Suppressor macrophage treated with lipopolysaccharide for 4 hours (primary cell): Measurements from ENCODE around the gene ZMIZ1.
"Not testable (repeated sequence)": the region's sequence is repeated elsewhere in the genome, so short reads cannot be mapped to it uniquely, and the experiment has no call there.

Source experiments
- DNase-seq: peaks from one replicate; pipeline ENCODE4 v3.0.0-alpha.2; 2020

Gene ZMIZ1

GRCh38 chr10:79275431-79275851, 206.7 kb downstream of the ZMIZ1 start:
- no peak for DNase-seq

- no peak for DNase-seq
These were observed 209.0 kb downstream of the ZMIZ1 start for GRCh38 chr10:79277579-79278269.

GRCh38 chr10:79279047-79279446, 210.3 kb downstream of the ZMIZ1 start:
- not testable (repeated sequence) for DNase-seq

GRCh38 chr10:79280956-79281355, 212.2 kb downstream of the ZMIZ1 start:
- no peak for DNase-seq

- peak; percentile 46 for DNase-seq
These were observed 213.6 kb downstream of the ZMIZ1 start for GRCh38 chr10:79282388-79282787.

- no peak for DNase-seq
These were observed 214.8 kb downstream of the ZMIZ1 start for GRCh38 chr10:79283616-79284015.

GRCh38 chr10:79284158-79284871, 215.5 kb downstream of the ZMIZ1 start:
- DNase-seq: no peak

GRCh38 chr10:79285315-79286197, 216.8 kb downstream of the ZMIZ1 start:
- peak; percentile 62 for DNase-seq

GRCh38 chr10:79286318-79286951, 217.7 kb downstream of the ZMIZ1 start:
- DNase-seq: peak; percentile 91

GRCh38 chr10:79287973-79288723, 219.4 kb downstream of the ZMIZ1 start:
- no peak for DNase-seq

GRCh38 chr10:79289801-79290200, 221.0 kb downstream of the ZMIZ1 start:
- no peak for DNase-seq

GRCh38 chr10:79292026-79292766, 223.4 kb downstream of the ZMIZ1 start:
- DNase-seq: no peak

GRCh38 chr10:79292891-79293746, 224.4 kb downstream of the ZMIZ1 start:
- DNase-seq: peak; percentile 48

GRCh38 chr10:79293841-79294581, 225.2 kb downstream of the ZMIZ1 start:
- peak; percentile 94 for DNase-seq

GRCh38 chr10:79295563-79295962, 226.8 kb downstream of the ZMIZ1 start:
- peak; percentile 94 for DNase-seq

GRCh38 chr10:79296431-79296830, 227.7 kb downstream of the ZMIZ1 start:
- DNase-seq: no peak

- peak; percentile 92 for DNase-seq
These were observed 229.9 kb downstream of the ZMIZ1 start for GRCh38 chr10:79298403-79299244.

GRCh38 chr10:79299397-79300241, 230.9 kb downstream of the ZMIZ1 start:
- DNase-seq: no peak
